SJSA1 (cell line): Measurements from ENCODE around the gene PLCB4. TPM values are rescaled to one million over a fixed set of nuclear protein-coding genes. Genes with fewer than 3 reads are reported as not detected.
A peak's percentile ranks its signal among the peaks of the same experiment; 100 is the strongest.

Experiments
- DNase-seq, 2 experiments: peaks; one replicate each; pipeline ENCODE4 v3.0.0-alpha.2; 2015 to 2020; ENCODE audit warnings: low spot score in 2 of 2, low read depth in 1 of 2
- H3K27ac ChIP-seq: fragments of 250-450 bp; sonication (Bioruptor Pico); 2 replicates; pipeline ENCODE4 v1.5.1; 2020; ENCODE audit warnings: mild to moderate bottlenecking, moderate library complexity
- H3K27me3 ChIP-seq: fragments of 250-450 bp; sonication (Bioruptor Pico); replicated peaks from 2 replicates; pipeline ENCODE4 v1.5.1; 2020; ENCODE audit warnings: mild to moderate bottlenecking, moderate library complexity
- H3K36me3 ChIP-seq: fragments of 250-450 bp; sonication (Bioruptor Pico); 2 replicates; pipeline ENCODE4 v1.5.1; 2020; ENCODE audit warnings: mild to moderate bottlenecking
- H3K4me1 ChIP-seq: fragments of 250-450 bp; sonication (Bioruptor Pico); replicated peaks from 2 replicates; pipeline ENCODE4 v1.6.1; 2021; ENCODE audit warnings: mild to moderate bottlenecking
- H3K4me3 ChIP-seq: fragments of 250-450 bp; sonication (Bioruptor Pico); 2 replicates; pipeline ENCODE4 v1.5.1; 2020; ENCODE audit warnings: mild to moderate bottlenecking
- H3K9me3 ChIP-seq: fragments of 250-450 bp; sonication (Bioruptor Pico); replicated peaks from 2 replicates; pipeline ENCODE4 v1.5.1; 2020; ENCODE audit warnings: mild to moderate bottlenecking
- total RNA-seq: library from RNA; depleted of rRNA; stranded (reverse); fragments of >200 nt; shearing (Covaris generic); gene quantifications from 2 replicates; pipeline ENCODE4 v1.2.3, GENCODE V29; 2014

The PLCB4 gene
- total RNA-seq, 1 experiment from 2014 or later: 9.3 TPM

DNA sequence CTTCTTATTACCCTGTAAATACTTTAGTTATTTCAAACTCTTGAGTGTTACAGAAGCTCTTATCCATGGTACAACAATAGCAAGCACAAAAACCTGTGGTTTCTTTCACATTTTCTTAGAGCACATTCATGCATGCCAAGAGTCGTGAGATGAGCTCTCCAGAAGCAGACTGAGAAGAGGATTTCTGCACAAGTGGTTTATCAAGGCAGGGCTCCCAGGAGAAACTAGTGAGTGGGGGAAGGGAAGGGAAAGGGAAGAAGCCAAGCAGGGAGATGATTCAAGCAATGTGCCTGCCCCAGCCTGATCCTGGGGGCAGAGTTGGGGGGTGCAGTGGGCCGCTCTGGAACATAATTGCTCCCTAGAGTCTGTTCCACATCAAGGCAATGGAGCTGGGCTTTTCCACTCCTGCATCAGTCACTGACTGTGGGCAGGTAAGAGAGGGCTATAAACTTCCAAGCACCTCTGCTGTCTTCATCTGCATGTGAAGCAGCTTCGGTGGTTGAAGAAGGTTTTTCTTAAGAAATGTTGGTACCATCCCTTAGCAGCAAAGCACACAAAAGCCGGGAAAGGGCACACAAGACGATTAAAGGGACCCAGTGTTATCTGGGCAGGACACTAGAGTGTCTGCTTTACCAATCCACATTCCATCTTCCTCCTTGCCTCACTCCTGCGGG lies 152.1 kb downstream of the PLCB4 start:
- Histone ChIP-seq H3K9me3 (no peaks in the 10 kb centered on the region), H3K27me3 (no peaks in the 10 kb centered on the region), H3K27ac (no peak overlapping the region), H3K4me3 (no peak overlapping the region), H3K36me3 (no peaks in the 10 kb centered on the region), H3K4me1 (peaks cover 23% of the 10 kb centered on the region)
- DNase-seq: peak; percentile 47 to 59

GRCh38 chr20:9223296-9223695 lies 154.4 kb downstream of the PLCB4 start:
- DNase-seq: no peak
- Histone ChIP-seq H3K27ac (no peak overlapping the region), H3K9me3 (no peaks in the 10 kb centered on the region), H3K4me3 (no peak overlapping the region), H3K36me3 (no peaks in the 10 kb centered on the region), H3K4me1 (peaks cover 22% of the 10 kb centered on the region), H3K27me3 (no peaks in the 10 kb centered on the region)

- DNase-seq: no peak
- Histone ChIP-seq H3K36me3 (no peaks in the 10 kb centered on the region), H3K4me1 (peaks cover 7% of the 10 kb centered on the region)
Observed at GRCh38 chr20:9225879-9226278, 157.0 kb downstream of the PLCB4 start.

GRCh38 chr20:9227896-9228615 lies 159.2 kb downstream of the PLCB4 start:
- Histone ChIP-seq H3K36me3 (no peaks in the 10 kb centered on the region), H3K27me3 (no peaks in the 10 kb centered on the region), H3K27ac (no peak overlapping the region), H3K4me3 (no peak overlapping the region), H3K9me3 (no peaks in the 10 kb centered on the region), H3K4me1 (no peaks in the 10 kb centered on the region)
- no peak for DNase-seq

More at GRCh38 chr20:9225879-9226278, 157.0 kb downstream of the PLCB4 start:
- no peak overlapping the region for H3K27ac ChIP-seq
- H3K9me3 ChIP-seq: no peaks in the 10 kb centered on the region
- H3K27me3 ChIP-seq: no peaks in the 10 kb centered on the region
- H3K4me3 ChIP-seq: no peak overlapping the region

DNA sequence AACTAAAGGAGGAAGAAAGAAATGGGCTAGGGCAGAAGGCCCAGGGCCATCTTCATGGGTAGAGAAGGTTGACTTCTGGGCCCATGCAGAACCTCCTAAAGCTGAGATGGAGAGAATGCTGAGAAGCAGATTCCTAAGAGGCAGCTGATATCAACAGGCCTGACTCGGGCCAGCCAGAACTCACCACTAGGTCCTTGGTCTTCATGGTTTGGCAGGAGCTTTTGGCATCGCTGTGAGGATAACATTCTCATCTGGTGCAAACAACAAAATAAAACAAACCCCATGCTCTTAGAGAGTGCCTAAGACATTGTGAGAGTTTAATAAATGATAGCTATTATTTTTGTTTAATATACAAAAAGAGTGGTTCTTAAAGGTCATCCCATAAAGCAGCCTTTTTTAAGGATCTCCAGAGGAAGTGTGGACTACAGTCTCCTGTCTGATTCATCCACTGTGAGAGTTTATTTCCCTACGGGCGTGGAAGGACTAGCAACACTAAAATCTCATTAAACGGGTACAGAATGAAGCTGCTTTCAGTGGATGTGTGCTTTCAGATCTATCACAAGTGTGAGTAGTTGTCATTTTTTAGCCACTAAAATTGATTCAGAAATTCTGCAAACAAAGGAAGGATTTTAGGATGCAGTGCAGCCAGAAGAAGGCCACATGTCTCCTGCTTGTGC lies 160.0 kb downstream of the PLCB4 start:
- Histone ChIP-seq H3K4me3 (no peak overlapping the region), H3K27ac (no peak overlapping the region), H3K4me1 (no peaks in the 10 kb centered on the region), H3K27me3 (no peaks in the 10 kb centered on the region), H3K36me3 (no peaks in the 10 kb centered on the region), H3K9me3 (no peaks in the 10 kb centered on the region)
- no peak for DNase-seq

GRCh38 chr20:9230406-9230805 lies 161.5 kb downstream of the PLCB4 start:
- Histone ChIP-seq H3K27me3 (no peaks in the 10 kb centered on the region), H3K36me3 (no peaks in the 10 kb centered on the region), H3K27ac (no peak overlapping the region), H3K4me3 (no peak overlapping the region), H3K4me1 (no peaks in the 10 kb centered on the region), H3K9me3 (no peaks in the 10 kb centered on the region)
- DNase-seq: no peak

DNA sequence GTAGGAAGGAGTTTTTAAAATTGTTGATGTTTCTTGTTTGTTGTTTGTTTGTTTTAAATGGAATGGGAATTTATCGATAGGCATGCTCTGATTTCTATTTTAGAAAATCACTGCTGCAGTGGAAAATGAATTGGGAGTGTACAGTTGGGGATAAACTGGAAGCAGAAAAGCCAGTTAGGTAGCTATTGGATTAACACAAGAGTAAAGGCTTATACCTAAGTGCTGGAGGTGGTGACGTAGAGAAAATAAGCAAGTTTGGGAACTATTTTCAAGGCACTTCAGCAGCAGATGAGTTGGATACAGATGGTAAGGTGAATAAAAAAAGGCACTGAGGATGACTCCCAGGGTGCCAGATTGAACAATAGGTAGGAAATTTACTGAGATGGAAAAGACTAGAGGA lies 164.9 kb downstream of the PLCB4 start:
- Histone ChIP-seq H3K4me3 (no peak overlapping the region), H3K27ac (no peak overlapping the region), H3K4me1 (no peaks in the 10 kb centered on the region), H3K36me3 (no peaks in the 10 kb centered on the region), H3K9me3 (no peaks in the 10 kb centered on the region), H3K27me3 (no peaks in the 10 kb centered on the region)
- no peak for DNase-seq

DNA sequence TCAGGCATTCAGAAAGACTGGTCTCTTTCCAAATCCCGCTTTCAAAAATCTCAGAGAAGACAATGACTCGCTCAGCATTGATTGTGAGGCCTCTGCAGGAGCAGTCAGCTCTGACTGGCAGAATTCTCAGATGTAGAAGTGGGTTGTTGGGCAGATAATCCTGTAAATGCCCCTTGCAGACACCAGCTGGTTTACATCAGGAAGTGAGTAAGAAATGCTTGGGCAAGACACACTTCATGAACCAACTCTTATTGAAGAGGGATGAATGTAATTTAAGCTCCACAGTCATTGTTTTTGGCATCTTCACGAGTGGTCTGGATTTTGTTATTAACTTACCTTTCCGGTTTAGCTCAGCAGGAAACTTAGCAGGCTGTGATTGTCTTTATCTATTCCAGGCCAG lies 166.6 kb downstream of the PLCB4 start:
- no peak overlapping the region for H3K4me3 ChIP-seq
- DNase-seq: no peak
- peaks cover 1% of the 10 kb centered on the region for H3K4me1 ChIP-seq
- H3K27ac ChIP-seq: no peak overlapping the region
- no peaks in the 10 kb centered on the region for H3K27me3 ChIP-seq
- no peaks in the 10 kb centered on the region for H3K9me3 ChIP-seq
- no peaks in the 10 kb centered on the region for H3K36me3 ChIP-seq

DNA sequence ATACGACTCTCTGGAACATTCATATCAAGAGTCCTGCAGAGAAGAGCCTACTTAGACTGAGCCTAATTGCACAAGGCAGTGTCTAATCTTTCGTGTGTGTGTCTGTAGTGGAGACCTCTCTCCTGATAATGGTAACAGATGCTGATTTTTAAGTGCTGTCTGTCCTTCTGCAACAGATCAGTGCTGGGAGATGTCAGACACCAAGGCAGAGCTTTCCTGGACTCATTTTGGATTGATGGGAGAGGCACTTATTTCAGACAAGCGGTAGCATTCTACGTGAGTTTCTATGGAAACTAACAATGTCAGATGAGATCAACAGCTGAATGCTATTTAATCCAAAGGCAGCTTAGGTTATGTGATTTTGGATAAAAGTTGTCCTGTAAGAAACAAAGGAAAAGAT lies 167.6 kb downstream of the PLCB4 start:
- H3K36me3 ChIP-seq: no peaks in the 10 kb centered on the region
- H3K27ac ChIP-seq: no peak overlapping the region
- no peaks in the 10 kb centered on the region for H3K27me3 ChIP-seq
- DNase-seq: no peak
- no peak overlapping the region for H3K4me3 ChIP-seq
- peaks cover 10% of the 10 kb centered on the region for H3K4me1 ChIP-seq
- no peaks in the 10 kb centered on the region for H3K9me3 ChIP-seq

DNA sequence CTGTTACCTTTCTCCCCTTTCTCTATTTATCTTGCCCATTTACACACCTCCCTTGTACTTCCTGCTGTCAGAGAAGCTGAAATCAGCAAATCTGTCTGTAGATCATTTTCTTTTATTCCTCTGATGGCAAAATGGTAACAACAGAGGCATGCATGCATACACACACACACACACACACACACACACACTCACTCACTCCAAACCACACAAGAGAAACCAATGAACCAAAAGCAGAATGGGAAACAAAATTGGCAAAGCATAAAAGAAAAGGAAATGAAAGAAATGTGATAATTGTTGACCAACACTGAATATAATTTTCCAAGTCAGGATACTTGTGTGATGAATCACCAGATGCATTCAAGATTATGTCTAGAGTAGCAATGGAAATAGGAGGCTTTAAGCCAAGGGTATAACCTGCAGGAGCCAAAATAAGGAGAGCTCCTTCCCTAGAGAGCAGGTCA lies 172.4 kb downstream of the PLCB4 start:
- DNase-seq: peak; percentile 56 to 77
- H3K27me3 ChIP-seq: no peaks in the 10 kb centered on the region

GRCh38 chr20:9241721-9242427 lies 173.0 kb downstream of the PLCB4 start:
- H3K9me3 ChIP-seq: no peaks in the 10 kb centered on the region
- peaks cover 18% of the 10 kb centered on the region for H3K4me1 ChIP-seq
- no peaks in the 10 kb centered on the region for H3K27me3 ChIP-seq
- no peak overlapping the region for H3K4me3 ChIP-seq
- DNase-seq: peak in 1 of 2 experiments; percentile 45
- H3K27ac ChIP-seq: no peak overlapping the region
- H3K36me3 ChIP-seq: no peaks in the 10 kb centered on the region

More for the DNA sequence above, 172.4 kb downstream of the PLCB4 start:
- H3K36me3 ChIP-seq: no peaks in the 10 kb centered on the region
- H3K27ac ChIP-seq: peak overlapping the region; percentile 10; the same call in 1 of the 2 replicates
- no peak overlapping the region for H3K4me3 ChIP-seq
- peaks cover 18% of the 10 kb centered on the region for H3K4me1 ChIP-seq
- no peaks in the 10 kb centered on the region for H3K9me3 ChIP-seq

DNA sequence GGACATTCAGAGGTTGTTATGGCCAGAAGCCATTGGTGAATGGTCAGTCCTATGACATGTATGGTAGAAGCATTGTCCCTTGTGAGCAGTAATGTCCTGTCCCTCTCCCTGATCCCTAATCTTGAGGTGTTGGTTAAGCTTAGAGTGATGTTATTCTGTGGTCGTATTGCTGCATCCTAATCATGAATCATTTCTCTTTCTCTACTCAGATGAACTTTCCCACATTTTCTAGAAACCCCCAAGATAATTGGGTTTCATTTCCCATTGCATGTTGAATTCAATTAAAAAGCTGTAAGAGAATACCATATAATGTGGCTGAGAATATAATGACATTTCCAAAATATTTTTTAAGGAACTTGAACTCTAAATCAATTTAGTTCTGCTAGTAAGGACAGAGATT lies 175.1 kb downstream of the PLCB4 start:
- Histone ChIP-seq H3K36me3 (no peaks in the 10 kb centered on the region), H3K27me3 (no peaks in the 10 kb centered on the region), H3K27ac (no peak overlapping the region), H3K9me3 (no peaks in the 10 kb centered on the region), H3K4me1 (peaks cover 18% of the 10 kb centered on the region), H3K4me3 (no peak overlapping the region)
- no peak for DNase-seq

DNA sequence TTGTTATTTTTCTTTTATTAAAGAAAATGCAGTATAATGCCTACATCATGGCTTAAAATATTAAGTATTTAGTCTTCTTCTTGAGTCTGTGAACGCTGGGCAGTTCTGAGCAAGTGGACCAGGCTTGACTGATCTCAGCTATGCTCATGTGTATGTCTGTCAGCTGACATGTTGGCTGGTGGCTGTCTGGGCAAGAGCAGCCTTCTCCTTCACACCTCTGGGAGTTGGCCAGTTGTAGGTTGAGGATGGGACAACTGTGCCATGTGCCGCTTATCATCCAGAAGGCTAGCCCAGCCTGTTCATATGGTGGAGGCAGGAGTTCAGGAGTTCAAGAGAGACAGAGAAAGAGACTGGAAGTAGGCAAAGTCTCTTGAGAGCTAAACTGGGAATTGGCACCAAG lies 175.9 kb downstream of the PLCB4 start:
- H3K36me3 ChIP-seq: no peaks in the 10 kb centered on the region
- peaks cover 18% of the 10 kb centered on the region for H3K4me1 ChIP-seq
- no peak overlapping the region for H3K27ac ChIP-seq
- no peak for DNase-seq
- no peaks in the 10 kb centered on the region for H3K9me3 ChIP-seq
- H3K4me3 ChIP-seq: no peak overlapping the region
- H3K27me3 ChIP-seq: no peaks in the 10 kb centered on the region
